ENCODE measurements around the gene OR1I1.
A peak's percentile ranks its signal among the peaks of the same experiment; 100 is the strongest.

The OR1I1 gene

DNA sequence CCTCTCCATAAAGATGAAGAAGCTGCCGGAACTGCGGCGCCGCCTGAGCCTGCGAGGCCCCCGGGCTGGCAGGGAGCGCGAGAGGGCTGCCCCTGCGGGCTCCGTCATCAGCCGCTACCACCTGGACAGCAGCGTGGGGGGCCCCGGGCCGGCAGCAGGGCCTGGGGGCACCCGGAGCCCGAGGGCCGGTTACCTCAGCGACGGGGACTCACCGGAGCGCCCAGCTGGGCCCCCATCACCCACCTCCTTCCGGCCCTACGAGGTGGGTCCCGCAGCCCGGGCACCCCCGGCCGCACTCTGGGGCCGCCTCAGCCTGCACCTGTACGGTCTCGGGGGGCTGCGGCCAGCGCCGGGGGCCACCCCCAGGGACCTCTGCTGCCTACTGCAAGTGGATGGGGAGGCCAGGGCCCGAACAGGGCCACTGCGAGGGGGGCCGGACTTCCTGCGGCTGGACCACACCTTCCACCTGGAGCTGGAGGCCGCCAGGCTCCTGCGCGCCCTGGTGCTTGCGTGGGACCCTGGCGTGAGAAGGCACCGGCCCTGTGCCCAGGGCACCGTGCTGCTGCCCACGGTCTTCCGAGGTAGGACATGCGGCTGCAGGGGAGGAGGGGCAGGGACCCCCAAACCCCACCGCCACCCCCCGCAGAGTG lies 27.9 kb downstream of the OR1I1 start:
- no peaks in the 10 kb centered on the region for H3K27me3 ChIP-seq (ENCODE audit: insufficient read depth, low read length)
- H3K9me3 ChIP-seq (ENCODE audit: insufficient read depth, low read depth, low read length), result peaks cover 4% of the 10 kb centered on the region
- no peak overlapping the region for H2AFZ ChIP-seq (ENCODE audit: insufficient read depth, low read length, poor library complexity)
- H4K8ac ChIP-seq (ENCODE audit: low read depth, low read length), result no peak overlapping the region
- H4K91ac ChIP-seq (ENCODE audit: low read depth, low read length), result peak overlapping the region; percentile 45
- no peak overlapping the region for H3K4ac ChIP-seq (ENCODE audit: low read depth, low read length)
- H3K4me3 ChIP-seq (ENCODE audit: low read depth, low read length), result no peak overlapping the region
- no peak overlapping the region for H3K27ac ChIP-seq (ENCODE audit: low read depth, low read length)
- H3K36me3 ChIP-seq (ENCODE audit: control insufficient read depth in 1 of 2, insufficient read depth in 2 of 2, low read length in 2 of 2), result peaks cover 59 to 64% of the 10 kb centered on the region in 2 experiments
- no peak overlapping the region for H3K4me2 ChIP-seq (ENCODE audit: low read length)
- H4K12ac ChIP-seq (ENCODE audit: low read depth, low read length), result no peak overlapping the region
- no peak overlapping the region for H3K23ac ChIP-seq (ENCODE audit: low read length)
- peaks cover 6 to 7% of the 10 kb centered on the region in 2 experiments for H3K4me1 ChIP-seq (ENCODE audit: control insufficient read depth in 1 of 2, insufficient read depth in 2 of 2, low read length in 2 of 2)
- H2AK5ac ChIP-seq (ENCODE audit: low read length), result no peak overlapping the region
- H3K18ac ChIP-seq (ENCODE audit: low read length), result no peak overlapping the region
- no peak overlapping the region for H2BK12ac ChIP-seq (ENCODE audit: low read length)
- H3K14ac ChIP-seq (ENCODE audit: low read length), result no peak overlapping the region
- no peak overlapping the region for H2BK5ac ChIP-seq (ENCODE audit: low read depth, low read length, poor library complexity)
- peak; percentile 58 to 60 for DNase-seq
- peaks cover 18% of the 10 kb centered on the region for H3K79me1 ChIP-seq (ENCODE audit: low read length)
- no peak overlapping the region for H3K9ac ChIP-seq (ENCODE audit: low read length)
- no CpG with 5 or more reads among the region's 49 CpGs for WGBS (ENCODE audit: extremely low coverage, insufficient coverage, insufficient read length)
- H3K79me2 ChIP-seq (ENCODE audit: control insufficient read depth, insufficient read depth, low read length, poor library complexity), result peaks cover 12% of the 10 kb centered on the region
- no peak overlapping the region for H2BK120ac ChIP-seq (ENCODE audit: insufficient read depth, low read length, poor library complexity)

DNA sequence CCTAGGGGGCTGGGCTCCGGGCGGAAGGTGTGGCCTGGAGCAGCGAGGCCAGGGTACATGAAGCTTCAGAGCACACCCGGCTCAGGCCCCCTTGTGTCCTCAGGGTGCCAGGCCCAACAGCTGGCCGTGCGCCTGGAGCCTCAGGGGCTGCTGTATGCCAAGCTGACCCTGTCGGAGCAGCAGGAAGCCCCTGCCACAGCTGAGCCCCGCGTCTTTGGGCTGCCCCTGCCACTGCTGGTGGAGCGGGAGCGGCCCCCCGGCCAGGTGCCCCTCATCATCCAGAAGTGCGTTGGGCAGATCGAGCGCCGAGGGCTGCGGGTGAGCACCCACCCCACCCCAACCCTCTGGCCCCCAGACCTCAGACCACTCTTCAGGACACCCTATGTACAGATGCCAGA lies 28.4 kb downstream of the OR1I1 start:
- Histone ChIP-seq H2BK5ac (ENCODE audit: low read depth, low read length, poor library complexity) (no peak overlapping the region), H3K27ac (ENCODE audit: low read depth, low read length) (no peak overlapping the region), H2AFZ (ENCODE audit: insufficient read depth, low read length, poor library complexity) (no peak overlapping the region), H3K4me3 (ENCODE audit: low read depth, low read length) (no peak overlapping the region), H3K9ac (ENCODE audit: low read length) (no peak overlapping the region), H2BK120ac (ENCODE audit: insufficient read depth, low read length, poor library complexity) (no peak overlapping the region), H3K79me1 (ENCODE audit: low read length) (peaks cover 18% of the 10 kb centered on the region), H4K12ac (ENCODE audit: low read depth, low read length) (no peak overlapping the region), H3K27me3 (ENCODE audit: insufficient read depth, low read length) (no peaks in the 10 kb centered on the region), H3K9me3 (ENCODE audit: insufficient read depth, low read depth, low read length) (peaks cover 4% of the 10 kb centered on the region), H3K36me3 (ENCODE audit: control insufficient read depth in 1 of 2, insufficient read depth in 2 of 2, low read length in 2 of 2) (peaks cover 64 to 70% of the 10 kb centered on the region in 2 experiments), H4K8ac (ENCODE audit: low read depth, low read length) (no peak overlapping the region), H3K4me2 (ENCODE audit: low read length) (no peak overlapping the region), H3K79me2 (ENCODE audit: control insufficient read depth, insufficient read depth, low read length, poor library complexity) (peaks cover 12% of the 10 kb centered on the region), H3K4ac (ENCODE audit: low read depth, low read length) (no peak overlapping the region), H3K14ac (ENCODE audit: low read length) (no peak overlapping the region), H3K23ac (ENCODE audit: low read length) (no peak overlapping the region), H3K18ac (ENCODE audit: low read length) (no peak overlapping the region), H2BK12ac (ENCODE audit: low read length) (no peak overlapping the region), H4K91ac (ENCODE audit: low read depth, low read length) (no peak overlapping the region), H3K4me1 (ENCODE audit: control insufficient read depth in 1 of 2, insufficient read depth in 2 of 2, low read length in 2 of 2) (peaks cover 6 to 7% of the 10 kb centered on the region in 2 experiments), H2AK5ac (ENCODE audit: low read length) (no peak overlapping the region)
- no CpG with 5 or more reads among the region's 17 CpGs for WGBS (ENCODE audit: extremely low coverage, insufficient coverage, insufficient read length)
- no peak for DNase-seq

DNA sequence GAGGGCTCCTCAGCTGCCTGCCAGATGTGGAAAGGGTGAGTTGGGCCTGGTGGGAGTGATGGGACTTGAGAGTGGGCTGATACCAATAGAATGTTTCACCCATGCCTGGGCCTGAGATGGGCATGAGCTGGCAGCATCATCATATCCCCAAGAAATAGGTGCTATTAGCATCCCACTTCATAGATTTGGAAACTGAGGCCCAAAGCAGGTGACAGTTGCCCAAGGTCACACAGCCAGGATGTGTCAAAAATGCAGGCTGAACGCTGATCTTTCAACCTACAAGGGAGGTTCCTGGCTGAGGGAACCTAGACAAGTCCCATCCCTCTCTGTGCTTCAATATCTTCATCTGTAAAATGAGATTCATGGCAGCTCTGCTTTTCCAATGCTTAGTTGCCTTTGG lies 29.7 kb downstream of the OR1I1 start:
- no peaks in the 10 kb centered on the region for H3K27me3 ChIP-seq (ENCODE audit: insufficient read depth, low read length)
- H4K91ac ChIP-seq (ENCODE audit: low read depth, low read length), result no peak overlapping the region
- no peak overlapping the region for H4K8ac ChIP-seq (ENCODE audit: low read depth, low read length)
- no peak overlapping the region for H2BK5ac ChIP-seq (ENCODE audit: low read depth, low read length, poor library complexity)
- no peak overlapping the region for H3K27ac ChIP-seq (ENCODE audit: low read depth, low read length)
- peaks cover 14% of the 10 kb centered on the region for H3K79me1 ChIP-seq (ENCODE audit: low read length)
- H4K12ac ChIP-seq (ENCODE audit: low read depth, low read length), result no peak overlapping the region
- H3K79me2 ChIP-seq (ENCODE audit: control insufficient read depth, insufficient read depth, low read length, poor library complexity), result peaks cover 12% of the 10 kb centered on the region
- WGBS (ENCODE audit: extremely low coverage, insufficient coverage, insufficient read length), result no CpG with 5 or more reads among the region's 1 CpG
- no peak overlapping the region for H3K4me3 ChIP-seq (ENCODE audit: low read depth, low read length)
- H3K4ac ChIP-seq (ENCODE audit: low read depth, low read length), result no peak overlapping the region
- H3K23ac ChIP-seq (ENCODE audit: low read length), result no peak overlapping the region
- H3K18ac ChIP-seq (ENCODE audit: low read length), result no peak overlapping the region
- peaks cover 6 to 7% of the 10 kb centered on the region in 2 experiments for H3K4me1 ChIP-seq (ENCODE audit: control insufficient read depth in 1 of 2, insufficient read depth in 2 of 2, low read length in 2 of 2)
- no peak overlapping the region for H2BK120ac ChIP-seq (ENCODE audit: insufficient read depth, low read length, poor library complexity)
- H3K14ac ChIP-seq (ENCODE audit: low read length), result no peak overlapping the region
- H2BK12ac ChIP-seq (ENCODE audit: low read length), result no peak overlapping the region
- DNase-seq, result no peak
- H3K4me2 ChIP-seq (ENCODE audit: low read length), result no peak overlapping the region
- no peak overlapping the region for H2AK5ac ChIP-seq (ENCODE audit: low read length)
- no peak overlapping the region for H2AFZ ChIP-seq (ENCODE audit: insufficient read depth, low read length, poor library complexity)
- H3K9me3 ChIP-seq (ENCODE audit: insufficient read depth, low read depth, low read length), result peaks cover 6% of the 10 kb centered on the region
- H3K9ac ChIP-seq (ENCODE audit: low read length), result no peak overlapping the region
- H3K36me3 ChIP-seq (ENCODE audit: control insufficient read depth in 1 of 2, insufficient read depth in 2 of 2, low read length in 2 of 2), result peaks cover 77 to 83% of the 10 kb centered on the region in 2 experiments

DNA sequence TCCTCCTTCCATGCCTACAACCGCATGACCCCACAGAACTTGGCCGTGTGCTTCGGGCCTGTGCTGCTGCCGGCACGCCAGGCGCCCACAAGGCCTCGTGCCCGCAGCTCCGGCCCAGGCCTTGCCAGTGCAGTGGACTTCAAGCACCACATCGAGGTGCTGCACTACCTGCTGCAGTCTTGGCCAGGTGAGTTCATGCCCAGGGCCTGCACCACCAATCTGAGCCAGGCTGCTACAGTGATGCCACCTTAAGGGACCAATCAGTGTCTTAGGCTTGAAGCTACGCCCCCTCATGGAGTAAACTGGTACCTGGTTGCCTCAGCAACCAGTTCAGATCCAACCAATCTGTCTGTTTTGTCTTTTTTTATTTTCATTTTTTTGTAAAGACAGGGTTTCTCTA lies 30.4 kb downstream of the OR1I1 start:
- Histone ChIP-seq H3K9me3 (ENCODE audit: insufficient read depth, low read depth, low read length) (peaks cover 6% of the 10 kb centered on the region), H2AFZ (ENCODE audit: insufficient read depth, low read length, poor library complexity) (no peak overlapping the region), H2BK5ac (ENCODE audit: low read depth, low read length, poor library complexity) (no peak overlapping the region), H3K14ac (ENCODE audit: low read length) (no peak overlapping the region), H3K9ac (ENCODE audit: low read length) (no peak overlapping the region), H2BK12ac (ENCODE audit: low read length) (no peak overlapping the region), H3K27me3 (ENCODE audit: insufficient read depth, low read length) (no peaks in the 10 kb centered on the region), H3K4me1 (ENCODE audit: control insufficient read depth in 1 of 2, insufficient read depth in 2 of 2, low read length in 2 of 2) (peaks cover 5 to 6% of the 10 kb centered on the region in 2 experiments), H4K91ac (ENCODE audit: low read depth, low read length) (no peak overlapping the region), H4K12ac (ENCODE audit: low read depth, low read length) (no peak overlapping the region), H3K36me3 (ENCODE audit: control insufficient read depth in 1 of 2, insufficient read depth in 2 of 2, low read length in 2 of 2) (peaks cover 84 to 89% of the 10 kb centered on the region in 2 experiments), H2BK120ac (ENCODE audit: insufficient read depth, low read length, poor library complexity) (no peak overlapping the region), H3K23ac (ENCODE audit: low read length) (no peak overlapping the region), H3K18ac (ENCODE audit: low read length) (no peak overlapping the region), H3K27ac (ENCODE audit: low read depth, low read length) (no peak overlapping the region), H3K79me1 (ENCODE audit: low read length) (peaks cover 9% of the 10 kb centered on the region), H3K79me2 (ENCODE audit: control insufficient read depth, insufficient read depth, low read length, poor library complexity) (peaks cover 8% of the 10 kb centered on the region), H3K4me2 (ENCODE audit: low read length) (no peak overlapping the region), H2AK5ac (ENCODE audit: low read length) (no peak overlapping the region), H4K8ac (ENCODE audit: low read depth, low read length) (no peak overlapping the region), H3K4ac (ENCODE audit: low read depth, low read length) (no peak overlapping the region), H3K4me3 (ENCODE audit: low read depth, low read length) (peak overlapping the region; percentile 31)
- no CpG with 5 or more reads among the region's 11 CpGs for WGBS (ENCODE audit: extremely low coverage, insufficient coverage, insufficient read length)
- no peak for DNase-seq
